Left colon (tissue), 2 donors: Measurements from ENCODE around the gene EVC2. TPM values are rescaled to one million over a fixed set of nuclear protein-coding genes. Genes with fewer than 3 reads are reported as not detected.

Experiments used
- ATAC-seq: fragments of 200-7000 bp; cut with Tn5 transposase; one replicate; pipeline ENCODE4 v1.9.1; 2020; ENCODE audit warnings: mild to moderate bottlenecking, moderate library complexity
- DNase-seq, 2 donors: peaks; one replicate each; pipeline ENCODE4 v3.0.0-alpha.2; 2020
- intact Hi-C, 2 donors: fragments of 100-400 bp; cut with DNase I in 1 of 2; cut with micrococcal nuclease in 1 of 2; formaldehyde crosslinking; loops; one replicate each; pipeline versions ENCODE4 v1.11.2 to v1.14.0; 2022; cut with DNase I, micrococcal nuclease
- total RNA-seq, 2 donors: library from RNA; stranded (reverse); fragmentation: NEBNext Ultra II Directional; extraction: Animal tissue kit (Norgen Biotek cat#: 25700); gene quantifications; one replicate each; pipeline ENCODE4 v1.2.1, GENCODE V29; 2021
- donor health status: DM: no; HTN: no; CAD: no.
- donor health status: DM: yes; HTN: yes; CAD: no.

The EVC2 gene
- total RNA-seq, 2 donors from 2014 or later: 0.82 to 1.4 TPM

DNA sequence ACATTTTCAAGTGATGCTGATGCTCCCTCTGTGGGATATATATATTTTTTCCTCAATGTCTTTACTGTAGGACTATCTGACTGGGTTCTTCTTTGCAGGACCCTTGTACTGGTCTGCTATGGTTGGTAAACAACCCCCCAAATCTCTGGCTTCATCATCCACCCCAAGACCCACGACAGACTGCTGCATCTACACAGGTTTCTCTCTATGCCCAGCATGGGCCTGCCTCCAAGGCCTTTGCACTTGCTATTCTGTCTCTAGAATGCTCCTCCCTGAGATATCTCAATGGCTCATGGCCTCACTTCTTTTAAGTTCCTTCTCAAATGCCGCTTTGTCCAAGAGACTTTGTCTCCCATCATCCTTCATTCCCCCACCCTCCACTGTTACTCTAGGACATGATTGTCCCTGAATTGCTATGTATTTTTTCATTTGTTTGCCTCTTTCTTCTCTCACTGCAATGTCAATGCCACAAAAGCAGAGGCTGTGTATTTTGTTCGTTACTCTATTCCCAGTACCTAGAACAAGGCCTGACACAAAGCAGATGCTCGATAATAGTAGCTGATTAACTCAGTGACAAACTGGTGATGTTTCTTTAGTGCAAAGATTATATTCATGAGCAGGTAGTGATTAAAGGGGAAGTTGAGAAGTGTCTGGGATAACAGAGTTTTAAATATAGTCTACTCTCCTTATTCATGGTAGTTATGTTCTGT is 9.2 kb upstream of the EVC2 start:
- no peak for DNase-seq
- ATAC-seq: no peak
- intact Hi-C loops: no loop called here

GRCh38 chr4:5716391-5716790 is 8.0 kb upstream of the EVC2 start:
- ATAC-seq (no peak), DNase-seq (no peak)
- intact Hi-C loops: no loop called here

DNA sequence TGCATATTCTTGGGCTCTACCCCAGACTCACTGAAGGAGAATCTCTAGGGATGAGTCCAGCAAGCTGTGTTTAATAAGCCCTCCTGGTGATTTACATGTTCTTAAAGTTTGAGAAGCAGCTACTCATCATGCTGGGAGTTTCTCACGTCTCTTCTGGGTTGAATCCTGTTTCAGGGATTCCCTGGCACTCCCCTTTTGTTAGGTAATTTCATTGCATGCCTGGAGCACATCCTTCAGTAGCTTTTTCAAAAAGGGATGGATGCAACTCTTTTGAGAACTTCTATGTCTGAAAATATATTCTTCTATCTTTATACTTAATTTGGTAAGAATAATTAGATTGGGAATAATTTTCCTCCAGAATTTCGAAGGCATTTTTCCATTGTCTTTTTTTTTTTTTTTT is 7.0 kb upstream of the EVC2 start:
- DNase-seq: no peak

GRCh38 chr4:5713861-5714260 is 5.5 kb upstream of the EVC2 start:
- no peak for ATAC-seq
- DNase-seq: no peak
- intact Hi-C loops: no loop called here

More for the DNA sequence above, 7.0 kb upstream of the EVC2 start:
- ATAC-seq: no peak
- intact Hi-C loops: no loop called here

DNA sequence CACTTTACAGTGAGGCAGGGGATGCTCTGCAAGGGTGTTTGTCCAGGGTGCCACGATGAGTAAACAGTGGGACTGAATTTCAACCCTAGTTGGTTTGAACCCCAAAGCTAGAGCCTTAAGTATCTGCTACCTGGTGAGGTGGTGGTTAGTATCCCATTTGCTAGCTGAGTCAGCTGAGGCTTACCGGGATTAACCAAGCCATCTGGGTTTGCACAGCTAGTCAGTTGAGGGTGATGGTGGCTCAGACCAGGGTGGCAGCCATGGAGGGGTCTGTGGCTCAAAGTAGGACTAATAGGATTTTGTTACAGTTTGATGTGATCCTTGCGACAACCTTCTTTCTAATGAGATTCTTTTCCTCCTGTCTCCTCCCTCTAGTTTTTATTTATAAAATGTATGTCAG is 4.6 kb upstream of the EVC2 start:
- DNase-seq (no peak), ATAC-seq (no peak)
- intact Hi-C loops: no loop called here

GRCh38 chr4:5712517-5712916 is 4.2 kb upstream of the EVC2 start:
- ATAC-seq (no peak), DNase-seq (no peak)
- intact Hi-C loops: no loop called here

DNA sequence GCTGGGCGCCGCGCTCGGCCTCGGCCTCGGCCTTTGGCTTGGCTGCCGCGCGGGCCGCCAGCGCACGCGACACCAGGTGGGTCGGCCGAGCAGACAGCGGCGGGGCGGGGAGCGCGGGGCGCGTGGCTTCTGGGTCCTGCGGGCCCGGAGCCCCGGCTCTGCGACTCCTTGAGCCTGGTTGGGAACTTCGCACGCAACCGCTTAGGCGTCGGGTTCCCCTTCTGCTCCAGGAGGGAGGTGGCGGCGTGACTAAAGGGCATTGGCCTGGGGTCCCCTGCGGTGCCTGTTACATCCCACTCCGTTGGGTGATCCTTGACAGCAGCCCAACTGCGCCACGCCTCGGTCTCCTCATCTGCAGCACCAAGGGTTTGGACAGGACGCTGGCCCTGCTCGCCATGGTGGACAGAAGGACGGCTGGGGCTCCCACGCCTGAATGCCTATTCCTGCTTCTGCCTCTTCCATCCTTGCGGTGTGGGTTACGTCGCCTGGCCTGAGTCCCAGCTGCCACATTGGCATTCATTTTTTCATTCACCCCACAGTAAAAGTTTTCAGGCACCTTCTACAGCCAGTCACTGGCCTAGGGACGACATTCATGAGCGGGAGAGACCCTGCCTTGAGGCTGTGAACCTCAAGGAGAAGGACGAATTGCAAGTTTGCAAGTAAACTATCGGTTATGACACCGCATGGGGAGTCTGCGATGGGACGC is 3.3 kb upstream of the EVC2 start:
- ATAC-seq (no peak), DNase-seq (peak; percentile 6 to 36)
- intact Hi-C loops: no loop called here

DNA sequence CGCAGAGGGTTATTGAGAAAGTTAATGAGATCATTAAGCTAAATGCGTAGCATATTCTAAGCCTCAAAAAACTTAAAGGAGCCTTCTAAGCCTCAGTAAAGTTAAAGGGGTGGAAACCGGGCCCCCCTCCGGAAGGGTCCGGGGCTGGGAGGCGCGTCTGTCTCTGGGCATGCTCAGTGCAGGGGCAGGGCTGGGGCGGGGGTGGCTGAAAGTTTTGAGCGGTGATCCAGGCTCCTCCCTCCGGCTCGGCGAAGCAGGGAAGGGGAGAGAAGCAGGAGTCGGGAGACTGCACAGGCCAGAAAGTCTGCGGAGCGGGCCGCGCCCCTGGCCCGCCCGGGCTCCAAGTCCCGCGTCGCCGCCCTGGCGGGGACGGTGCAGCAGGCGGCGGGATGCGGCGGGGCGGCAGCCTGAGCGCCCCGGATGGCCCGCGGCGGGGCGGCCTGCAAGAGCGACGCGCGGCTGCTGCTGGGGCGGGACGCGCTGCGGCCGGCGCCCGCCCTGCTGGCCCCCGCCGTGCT is 2.7 kb upstream of the EVC2 start, which contains the start of gene EVC:
EVC (plus strand) TSS at position 241 of the 518 bp plus-strand sequence; CDS start at position 421, 180 bp downstream.
- DNase-seq (peak; percentile 53 to 62), ATAC-seq (peak; percentile 44)
- intact Hi-C loops: no loop called here

- no peak for ATAC-seq
- DNase-seq: no peak
- intact Hi-C loops: no loop called here
Measured at GRCh38 chr4:5710065-5710960, 2.0 kb upstream of the EVC2 start.

DNA sequence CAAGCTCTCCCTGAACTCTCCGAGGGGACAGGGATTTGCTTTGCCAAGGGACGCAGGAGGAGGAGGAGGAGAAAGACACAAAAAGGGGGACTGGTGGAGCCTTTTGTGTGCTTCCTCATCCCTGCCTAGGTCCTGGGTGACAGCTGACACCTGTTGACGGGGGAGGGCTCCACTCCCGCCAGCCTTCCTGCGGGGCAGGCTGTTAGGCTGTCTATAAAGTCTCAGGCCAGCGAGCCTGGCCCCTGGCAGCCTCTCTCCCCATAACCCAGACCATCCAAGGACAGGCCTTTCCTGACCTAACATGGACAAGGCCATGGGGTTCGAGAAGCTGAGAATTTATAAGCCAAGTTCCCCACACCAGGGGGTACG is 832 bp upstream of the EVC2 start:
- ATAC-seq (no peak), DNase-seq (no peak)
- intact Hi-C loops: no loop called here

GRCh38 chr4:5707778-5708448 is 446 bp downstream of the EVC2 start:
- intact Hi-C loops: no loop called here
- ATAC-seq: no peak
- no peak for DNase-seq

DNA sequence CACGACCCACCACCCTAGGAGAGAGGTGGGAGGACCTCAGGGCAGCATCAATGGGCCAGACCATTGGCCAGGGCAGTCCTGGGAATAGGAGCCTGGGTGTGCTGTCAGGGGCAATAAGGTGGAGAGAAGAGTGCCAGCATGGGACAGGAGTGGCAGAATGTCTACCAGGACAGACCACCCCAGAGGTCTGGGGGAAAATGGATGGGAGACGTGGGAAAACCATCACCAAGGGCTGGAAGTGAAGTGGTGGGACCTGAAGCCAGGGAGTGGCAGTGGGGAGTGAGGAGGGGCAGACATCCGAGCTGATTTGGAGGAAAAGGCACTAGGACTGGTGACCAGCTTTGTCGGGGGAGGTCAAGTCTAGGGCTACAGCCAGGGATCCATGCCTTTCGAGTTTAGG is 993 bp downstream of the EVC2 start:
- DNase-seq: no peak
- intact Hi-C loops: no loop called here
- no peak for ATAC-seq

DNA sequence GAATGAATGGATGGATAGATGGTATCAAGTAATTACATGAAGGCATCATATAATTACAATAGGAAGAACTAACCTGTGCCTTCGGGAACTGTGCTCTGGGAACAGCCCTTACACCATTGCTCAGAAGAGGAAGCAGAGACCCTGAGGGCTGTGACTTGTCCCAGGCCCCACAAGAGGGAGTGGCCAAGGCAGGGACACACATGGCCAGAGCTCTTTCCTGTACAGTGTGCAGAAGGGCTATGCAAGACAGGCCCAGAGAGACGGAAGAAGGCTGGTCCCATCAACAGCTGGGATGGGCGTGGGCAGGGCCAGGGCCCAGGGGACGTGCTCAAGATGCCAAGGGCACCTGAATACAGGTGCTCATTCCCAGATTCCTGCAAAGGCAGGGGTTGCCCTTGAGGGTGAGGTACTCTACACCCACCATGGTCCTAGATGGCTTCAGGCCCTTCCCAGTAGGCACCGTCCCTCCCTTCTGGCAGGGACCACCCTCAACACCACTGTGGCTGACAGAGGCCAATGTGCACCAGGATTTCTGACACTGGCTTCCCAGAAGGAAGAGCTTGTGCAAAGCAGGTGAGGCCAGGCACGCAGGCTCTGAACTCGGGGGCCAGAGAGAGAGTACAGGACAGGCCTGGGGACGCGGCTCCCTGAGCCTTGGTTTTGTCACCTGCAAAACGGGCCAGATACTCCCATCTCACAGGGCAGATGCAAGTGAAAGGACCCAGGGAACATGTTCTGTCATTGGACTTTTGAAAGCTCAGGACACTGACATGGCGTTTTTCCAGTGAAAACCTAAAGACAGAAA is 1.7 kb downstream of the EVC2 start:
- DNase-seq: no peak
- ATAC-seq: no peak
- intact Hi-C loops: no loop called here

- ATAC-seq (no peak), DNase-seq (no peak)
- intact Hi-C loops: no loop called here
Measured at GRCh38 chr4:5705647-5706320, 2.6 kb downstream of the EVC2 start.

GRCh38 chr4:5704276-5704675 is 4.1 kb downstream of the EVC2 start:
- DNase-seq (no peak), ATAC-seq (no peak)
- intact Hi-C loops: no loop called here

- no peak for DNase-seq
- ATAC-seq: no peak
- intact Hi-C loops: no loop called here
Measured at GRCh38 chr4:5703831-5704230, 4.5 kb downstream of the EVC2 start.

GRCh38 chr4:5701971-5702370 is 6.4 kb downstream of the EVC2 start:
- intact Hi-C loops: no loop called here
- ATAC-seq (no peak), DNase-seq (no peak)

GRCh38 chr4:5700459-5700858 is 7.9 kb downstream of the EVC2 start:
- intact Hi-C loops: no loop called here
- no peak for ATAC-seq

More at GRCh38 chr4:5700459-5700858, 7.9 kb downstream of the EVC2 start:
- DNase-seq: no peak
